Measurements from ENCODE around the gene U2SURP.

The U2SURP gene

DNA sequence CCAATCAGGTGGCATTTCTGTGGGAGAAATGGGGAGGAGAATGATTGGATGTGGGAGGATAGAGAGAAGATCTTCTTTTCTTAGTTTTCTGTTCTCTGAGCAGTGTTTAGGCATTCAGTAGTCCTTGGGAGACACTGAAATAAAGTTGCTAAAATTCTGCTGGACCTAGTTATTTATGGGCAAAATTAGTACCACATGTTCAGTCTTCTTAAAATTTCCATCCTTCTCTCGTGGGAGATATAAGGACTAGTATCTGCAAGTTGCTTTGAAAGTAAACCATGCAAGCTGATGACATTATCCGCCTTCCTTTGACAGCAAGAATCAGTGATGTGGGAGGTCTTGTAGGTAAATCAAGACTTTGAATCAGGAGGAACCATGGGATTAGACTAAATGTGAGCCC, 98.3 kb downstream of the U2SURP start:
- FAIRE-seq (no peak), DNase-seq (ENCODE audit: low spot score) (no peak)

DNA sequence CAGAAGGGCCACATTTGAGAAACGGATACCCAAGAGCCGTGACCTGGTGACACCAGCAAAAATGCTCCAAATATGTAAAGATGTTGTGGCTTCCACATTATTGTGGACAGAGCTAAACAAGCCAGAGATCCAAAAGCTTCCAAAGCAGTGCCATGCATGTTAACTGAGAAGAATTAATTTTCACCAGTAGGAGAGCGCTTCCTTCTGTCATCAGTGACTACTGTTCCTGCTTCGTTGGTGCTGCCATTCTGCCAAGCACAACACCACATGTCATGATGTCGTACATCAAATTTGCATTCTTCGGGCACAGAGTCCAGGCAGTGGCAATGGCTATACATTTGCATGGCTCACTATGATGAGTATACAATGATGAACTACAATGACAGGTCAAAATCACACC, 99.1 kb downstream of the U2SURP start:
- DNase-seq (ENCODE audit: low spot score) (no peak), FAIRE-seq (no peak)

GRCh38 chr3:143101792-143102381, 100.5 kb downstream of the U2SURP start:
- no peak for FAIRE-seq
- DNase-seq (ENCODE audit: low spot score): no peak

DNA sequence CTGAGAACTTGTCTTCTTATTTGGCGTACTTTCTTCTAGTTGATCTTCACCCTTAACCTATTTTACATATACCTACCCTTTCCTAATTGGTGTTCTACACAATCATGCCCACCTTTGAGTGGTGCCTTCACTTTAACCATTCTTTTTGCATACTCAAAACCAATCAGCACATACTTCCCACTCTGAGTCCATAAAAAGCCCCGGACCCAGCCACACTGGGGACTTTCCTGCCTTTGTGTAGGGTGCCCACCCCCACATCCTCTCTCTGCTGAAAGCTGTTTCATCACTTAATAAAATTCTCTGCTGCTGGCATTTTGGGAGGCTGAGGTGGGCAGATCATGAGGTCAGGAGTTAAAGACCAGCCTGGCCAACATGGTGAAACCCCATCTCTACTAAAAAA, 102.3 kb downstream of the U2SURP start:
- DNase-seq (ENCODE audit: low spot score) (no peak), FAIRE-seq (no peak)

DNA sequence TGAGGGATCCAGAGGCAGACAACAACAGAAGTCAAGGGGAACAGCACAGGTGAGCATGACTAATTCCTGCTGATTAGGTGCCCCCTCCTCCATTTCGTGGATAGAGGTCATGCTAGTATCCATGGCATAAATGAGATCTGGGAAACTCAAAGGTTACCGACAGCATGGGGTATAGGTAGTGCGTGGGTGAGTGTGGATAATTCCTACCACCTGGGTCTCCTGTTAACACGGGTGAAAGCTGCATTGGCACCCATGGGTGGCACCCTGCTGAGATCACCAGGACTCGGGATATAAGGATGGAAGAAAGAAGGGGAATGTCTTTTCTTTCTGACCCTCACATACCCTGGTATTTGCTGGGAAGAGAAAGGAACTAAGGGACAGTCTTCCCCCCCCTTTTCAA, 103.8 kb downstream of the U2SURP start:
- FAIRE-seq: no peak

DNA sequence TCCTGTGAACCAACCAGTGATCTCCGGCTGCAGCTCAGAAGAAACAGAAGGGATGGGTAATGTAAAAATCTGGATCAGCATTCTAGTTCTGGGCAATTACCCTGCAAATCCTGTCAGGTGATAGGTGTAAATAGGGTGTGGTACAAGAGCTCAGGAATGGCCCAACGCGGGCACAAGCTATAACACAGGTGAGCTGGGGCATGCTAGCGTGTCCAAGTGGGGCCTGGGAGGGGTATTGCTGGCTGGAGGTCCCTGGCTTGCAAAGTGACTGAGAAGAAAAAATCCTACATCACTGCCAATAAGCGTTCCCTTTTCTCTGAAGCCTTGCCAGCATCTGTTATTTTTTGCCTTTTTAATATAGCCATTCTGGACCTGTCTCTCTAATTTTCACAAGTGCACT, 108.5 kb downstream of the U2SURP start:
- no peak for FAIRE-seq

More for the DNA sequence above, 103.8 kb downstream of the U2SURP start:
- no peak for DNase-seq (ENCODE audit: low spot score)

More for the DNA sequence above, 108.5 kb downstream of the U2SURP start:
- DNase-seq (ENCODE audit: low spot score): no peak

Data from urothelium cell line (cell line).